Suprapubic skin (tissue), 4 donors: Measurements from ENCODE around the gene CTSH.

Experiments used
- CTCF ChIP-seq, 2 donors: fragments of 200-600 bp in 1 of 2; fragments of 450-650 bp in 1 of 2; sonication (generic) in 1 of 2; IDR thresholded peaks; one replicate each; pipeline ENCODE4 v1.5.1; 2016 to 2019; ENCODE audit warnings: antibody characterized with exemption in 2 of 2, mild to moderate bottlenecking in 1 of 2, moderate library complexity in 1 of 2
- POLR2A ChIP-seq, 2 donors: fragments of 450-650 bp; IDR thresholded peaks; one replicate each; pipeline ENCODE4 v1.6.1; 2017; ENCODE audit warnings: antibody characterized with exemption in 2 of 2, mild to moderate bottlenecking in 2 of 2, moderate library complexity in 2 of 2
- POLR2AphosphoS5 ChIP-seq, 3 donors: sonication (generic); formaldehyde crosslinking; IDR thresholded peaks; one replicate each; pipeline ENCODE4 v1.6.1; 2017; ENCODE audit warnings: antibody characterized with exemption in 3 of 3

- TF ChIP-seq CTCF (IDR thresholded peaks at IDR 0.05) (no peak), POLR2AphosphoS5 (IDR thresholded peaks at IDR 0.05) (no peak), POLR2A (IDR thresholded peaks at IDR 0.05) (no peak)
Observed at GRCh38 chr15:78931439-78932257, 13.2 kb downstream of the CTSH start.
